Coronary artery (tissue), 2 donors: ENCODE results near the gene MYH15.

Source experiments
- DNase-seq: peaks from one replicate; pipeline ENCODE4 v3.0.0-alpha.2; 2017; ENCODE audit warnings: low spot score
- H3K27ac ChIP-seq, 2 donors: fragments of 200-600 bp; sonication (generic); one replicate each; pipeline ENCODE4 v1.5.1; 2016 to 2019
- H3K4me3 ChIP-seq: fragments of 200-600 bp; sonication (generic); 2 replicates; pipeline ENCODE4 v1.5.1; 2016; ENCODE audit warnings: mild to moderate bottlenecking, moderate library complexity
- CTCF ChIP-seq: fragments of 200-600 bp; sonication (generic); IDR thresholded peaks from one replicate; pipeline ENCODE4 v1.5.1; 2019; ENCODE audit warnings: antibody characterized with exemption

Gene MYH15

GRCh38 chr3:108333961-108334360 lies 176.4 kb downstream of the MYH15 start:
- DNase-seq, result no peak
- TF ChIP-seq CTCF, result no peak
- Histone ChIP-seq H3K4me3 (no peak overlapping the region), H3K27ac (no peak overlapping the region)

GRCh38 chr3:108331792-108332191 lies 178.6 kb downstream of the MYH15 start:
- Histone ChIP-seq H3K27ac (no peak overlapping the region), H3K4me3 (no peak overlapping the region)
- TF ChIP-seq CTCF, result no peak
- no peak for DNase-seq
